ENCODE measurements around the gene FBXL20. TPM values are rescaled to one million over a fixed set of nuclear protein-coding genes. Genes with fewer than 3 reads are reported as not detected.

The FBXL20 gene
- total and polyA plus RNA-seq, 2 donors (not counting 3 experiments of a cell fraction or from before 2014, with no cell fraction given): 4.6 to 18.0 TPM

DNA sequence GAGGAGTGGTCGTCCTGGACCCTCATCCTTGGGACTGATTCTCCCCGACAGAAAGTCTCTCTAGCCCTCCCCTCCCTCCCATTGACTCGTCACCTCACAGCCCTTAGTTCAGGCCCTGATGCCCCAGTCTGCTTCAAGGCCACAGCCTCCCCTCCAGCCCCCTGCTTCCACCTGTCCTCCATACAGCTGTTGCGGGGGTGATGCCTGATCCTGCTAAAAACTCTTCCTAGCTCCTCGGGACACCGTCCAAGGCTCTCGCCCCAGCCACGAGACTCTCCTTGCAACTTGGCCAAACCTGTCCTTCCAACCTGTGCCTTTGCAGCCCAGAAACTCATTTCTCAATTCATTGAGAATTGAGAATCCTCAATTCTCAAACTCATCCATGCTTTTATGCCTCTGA lies 182.5 kb downstream of the FBXL20 start:
- POLR2A ChIA-PET: no interaction called here

More for the DNA sequence above, 182.5 kb downstream of the FBXL20 start:
- intact Hi-C loops (cut with micrococcal nuclease): no loop called here
- DNase-seq (ENCODE audit: low read depth, low spot score) (no peak), FAIRE-seq (no peak)
- Histone ChIP-seq H3K9me3 (replicated peaks; ENCODE audit: control insufficient read depth, insufficient read depth, low read length) (no peaks in the 10 kb centered on the region), H3K4me1 (ENCODE audit: control insufficient read depth, extremely low read depth, insufficient read depth, low read length) (no peaks in the 10 kb centered on the region), H2AFZ (ENCODE audit: low read depth, low read length) (no peak overlapping the region), H3K4me3 (replicated peaks in 1 of 3; ENCODE audit: insufficient read depth in 1 of 3, low read depth in 1 of 3, low read length in 3 of 3) (no peak overlapping the region), H3K4me2 (ENCODE audit: insufficient read depth, low read length) (no peak overlapping the region), H4K20me1 (replicated peaks; ENCODE audit: control insufficient read depth, extremely low read depth, insufficient read depth, low read length) (no peaks in the 10 kb centered on the region), H3K79me2 (ENCODE audit: control insufficient read depth, insufficient read depth, low read length) (no peaks in the 10 kb centered on the region), H3K9me1 (replicated peaks; ENCODE audit: control insufficient read depth, extremely low read depth, insufficient read depth, low read length) (no peaks in the 10 kb centered on the region), H3K36me3 (ENCODE audit: control insufficient read depth in 2 of 2, extremely low read depth in 1 of 2, insufficient read depth in 2 of 2, low read length in 2 of 2) (no peaks in the 10 kb centered on the region), H3K27ac (ENCODE audit: insufficient read depth, low read depth, low read length) (no peak overlapping the region), H3K27me3 (ENCODE audit: control insufficient read depth in 2 of 2, insufficient read depth in 2 of 2, low read length in 2 of 2) (peaks cover 20 to 24% of the 10 kb centered on the region in 2 experiments), H3K9ac (replicated peaks; ENCODE audit: extremely low read depth, insufficient read depth, low read length) (no peak overlapping the region)
- dilution Hi-C loops (cut with MboI; ENCODE audit: extremely low pct_ligation_motif_present, low sequenced_read_pairs): no loop called here
- no TSS peak for BruUV-seq (replicated peaks)
- CTCF ChIA-PET: interaction anchor here (0.5 to 3.4 kb wide), 6 partner anchors 13 to 1284 kb away, joined by 3 to 18 read pairs (median 3); no protein-coding TSS in a partner anchor
- TF ChIP-seq JUN (IDR thresholded peaks at IDR 0.05; ENCODE audit: borderline replicate concordance, insufficient read depth, insufficient read length, low read depth) (no peak), POLR2A (IDR thresholded peaks at IDR 0.05; ENCODE audit: low read depth, low read length) (no peak), FOS (IDR thresholded peaks at IDR 0.05; ENCODE audit: borderline replicate concordance, insufficient read depth, low read length) (no peak), EZH2 (IDR thresholded peaks at IDR 0.05; ENCODE audit: borderline replicate concordance, low read depth, low read length, severe bottlenecking) (no peak), POLR2AphosphoS5 (IDR thresholded peaks at IDR 0.05; ENCODE audit: insufficient read depth, low read depth, low read length) (no peak), GATA2 (IDR thresholded peaks at IDR 0.05; ENCODE audit: insufficient read depth, insufficient read length, low read depth, low read length) (no peak), MYC (IDR thresholded peaks at IDR 0.05; ENCODE audit: low read depth, low read length) (no peak)
- TF ChIP-seq, protein P1, sequence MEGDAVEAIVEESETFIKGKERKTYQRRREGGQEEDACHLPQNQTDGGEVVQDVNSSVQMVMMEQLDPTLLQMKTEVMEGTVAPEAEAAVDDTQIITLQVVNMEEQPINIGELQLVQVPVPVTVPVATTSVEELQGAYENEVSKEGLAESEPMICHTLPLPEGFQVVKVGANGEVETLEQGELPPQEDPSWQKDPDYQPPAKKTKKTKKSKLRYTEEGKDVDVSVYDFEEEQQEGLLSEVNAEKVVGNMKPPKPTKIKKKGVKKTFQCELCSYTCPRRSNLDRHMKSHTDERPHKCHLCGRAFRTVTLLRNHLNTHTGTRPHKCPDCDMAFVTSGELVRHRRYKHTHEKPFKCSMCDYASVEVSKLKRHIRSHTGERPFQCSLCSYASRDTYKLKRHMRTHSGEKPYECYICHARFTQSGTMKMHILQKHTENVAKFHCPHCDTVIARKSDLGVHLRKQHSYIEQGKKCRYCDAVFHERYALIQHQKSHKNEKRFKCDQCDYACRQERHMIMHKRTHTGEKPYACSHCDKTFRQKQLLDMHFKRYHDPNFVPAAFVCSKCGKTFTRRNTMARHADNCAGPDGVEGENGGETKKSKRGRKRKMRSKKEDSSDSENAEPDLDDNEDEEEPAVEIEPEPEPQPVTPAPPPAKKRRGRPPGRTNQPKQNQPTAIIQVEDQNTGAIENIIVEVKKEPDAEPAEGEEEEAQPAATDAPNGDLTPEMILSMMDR (IDR thresholded peaks at IDR 0.05; ENCODE audit: extremely low read depth in 1 of 2, insufficient read depth in 1 of 2, low read depth in 1 of 2, low read length in 2 of 2): no peak
- TF ChIP-seq, protein P2, sequence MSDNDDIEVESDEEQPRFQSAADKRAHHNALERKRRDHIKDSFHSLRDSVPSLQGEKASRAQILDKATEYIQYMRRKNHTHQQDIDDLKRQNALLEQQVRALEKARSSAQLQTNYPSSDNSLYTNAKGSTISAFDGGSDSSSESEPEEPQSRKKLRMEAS (IDR thresholded peaks at IDR 0.05; ENCODE audit: insufficient read depth, insufficient read length): no peak

Data from endothelial cell of umbilical vein (primary cell).